ENCODE data around the gene WLS.

The WLS gene

DNA sequence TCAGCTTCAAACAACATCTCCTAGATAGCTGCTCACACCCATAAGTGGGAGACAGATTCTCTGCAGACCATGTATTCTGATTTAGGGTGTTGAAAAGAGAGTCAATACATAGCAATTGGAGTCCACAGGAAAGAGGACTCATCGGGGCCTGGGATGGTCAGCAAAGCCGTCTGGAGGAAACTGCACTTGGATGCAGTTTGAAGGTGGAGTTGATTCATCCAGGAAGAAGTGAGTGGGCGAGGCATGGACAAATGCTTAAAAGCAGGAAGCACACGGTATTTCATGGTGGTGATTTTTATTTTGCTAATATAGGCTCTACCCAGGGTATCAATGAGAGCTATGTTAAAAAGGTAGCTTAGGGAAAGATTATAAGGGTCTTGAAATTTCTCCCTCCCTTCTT is 145.1 kb downstream of the WLS start:
- DNase-seq (ENCODE audit: low read depth in 2 of 2), result no peak

DNA sequence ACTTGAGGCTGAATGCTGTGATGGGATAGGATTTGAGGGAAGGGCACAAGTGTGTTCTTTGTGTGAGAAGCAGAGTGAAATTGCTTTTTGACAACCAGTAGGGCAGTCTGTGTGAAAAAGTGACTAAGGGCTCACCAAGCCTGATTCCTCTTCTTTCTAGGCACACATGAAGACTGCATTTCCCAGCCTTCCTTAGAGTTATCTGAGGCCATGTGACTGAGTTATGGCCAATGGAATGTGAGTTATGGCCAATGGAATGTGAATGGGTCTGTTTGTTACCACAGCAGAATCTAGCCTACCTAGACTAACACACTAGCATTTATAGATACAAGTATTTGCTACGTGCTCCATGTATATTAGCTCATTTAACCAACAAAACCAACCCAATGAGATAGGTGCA is 146.6 kb downstream of the WLS start:
- no peak for DNase-seq (ENCODE audit: low read depth in 2 of 2)

DNA sequence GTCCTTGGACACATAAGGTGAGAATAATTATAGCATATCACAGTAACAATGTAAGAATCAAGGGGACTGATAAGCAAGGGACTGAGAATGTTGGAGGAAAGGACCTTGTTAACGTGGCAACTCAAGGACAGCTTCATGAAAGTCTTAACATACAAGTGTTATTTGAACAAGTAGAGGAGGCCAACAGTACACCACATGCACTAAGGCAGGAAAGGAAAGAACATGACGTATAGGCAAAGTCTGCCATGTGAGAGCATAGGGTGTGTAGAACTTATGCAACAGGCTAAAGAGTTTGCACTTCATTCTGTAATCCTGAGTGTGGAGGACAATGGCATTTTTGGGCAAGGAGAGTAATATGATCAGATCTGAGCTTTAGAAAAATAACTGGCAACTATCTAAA is 148.6 kb downstream of the WLS start:
- DNase-seq (ENCODE audit: low read depth in 2 of 2), result no peak

DNA sequence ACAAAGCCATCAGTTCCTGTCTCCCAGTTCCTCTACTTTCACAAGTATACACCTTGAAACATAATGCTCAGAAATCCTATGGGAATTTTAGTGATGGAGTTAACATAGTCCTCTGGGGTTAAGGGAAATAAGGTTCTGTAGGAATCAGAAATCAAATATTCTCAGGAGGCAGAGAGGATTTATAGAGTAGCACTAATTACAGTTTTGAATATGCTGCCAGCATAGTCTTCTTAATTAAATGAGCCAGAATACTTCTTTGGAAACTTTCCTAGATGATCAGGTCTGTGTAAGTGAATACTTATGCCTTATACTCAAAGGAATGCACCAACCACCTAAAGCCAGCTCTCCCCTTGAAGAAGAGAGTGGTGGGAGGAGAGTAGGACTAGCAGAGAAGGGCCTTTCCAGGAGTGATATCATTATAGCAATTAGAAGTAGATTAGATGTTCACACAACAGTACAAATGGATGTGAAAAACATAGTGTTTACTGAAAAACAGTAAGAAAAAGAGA is 150.5 kb downstream of the WLS start:
- DNase-seq (ENCODE audit: low read depth in 2 of 2), result no peak

DNA sequence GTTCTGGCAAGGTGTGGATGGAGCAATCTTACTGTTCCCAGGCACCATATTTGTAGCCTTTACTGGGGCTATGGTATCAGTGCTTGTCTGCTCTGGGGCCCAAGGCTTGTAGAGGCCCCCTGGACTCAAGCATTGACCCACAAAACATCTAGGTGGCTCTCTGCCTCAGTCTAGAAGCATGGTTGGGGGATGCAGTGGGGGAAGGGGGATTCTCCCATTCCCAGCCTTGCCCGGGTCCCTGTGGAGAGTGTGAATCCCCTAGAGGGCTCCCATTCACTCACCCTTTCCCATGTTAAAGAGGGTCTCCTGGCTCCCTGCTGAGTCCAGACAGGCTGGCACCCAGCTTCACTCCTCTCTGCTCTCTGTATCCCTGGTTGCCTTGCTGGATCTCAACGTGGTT is 153.7 kb downstream of the WLS start:
- no peak for DNase-seq (ENCODE audit: low read depth in 2 of 2)
